ENCODE data around the gene PTCH2. TPM values are rescaled to one million over a fixed set of nuclear protein-coding genes. Genes with fewer than 3 reads are reported as not detected.

The PTCH2 gene, protein sequence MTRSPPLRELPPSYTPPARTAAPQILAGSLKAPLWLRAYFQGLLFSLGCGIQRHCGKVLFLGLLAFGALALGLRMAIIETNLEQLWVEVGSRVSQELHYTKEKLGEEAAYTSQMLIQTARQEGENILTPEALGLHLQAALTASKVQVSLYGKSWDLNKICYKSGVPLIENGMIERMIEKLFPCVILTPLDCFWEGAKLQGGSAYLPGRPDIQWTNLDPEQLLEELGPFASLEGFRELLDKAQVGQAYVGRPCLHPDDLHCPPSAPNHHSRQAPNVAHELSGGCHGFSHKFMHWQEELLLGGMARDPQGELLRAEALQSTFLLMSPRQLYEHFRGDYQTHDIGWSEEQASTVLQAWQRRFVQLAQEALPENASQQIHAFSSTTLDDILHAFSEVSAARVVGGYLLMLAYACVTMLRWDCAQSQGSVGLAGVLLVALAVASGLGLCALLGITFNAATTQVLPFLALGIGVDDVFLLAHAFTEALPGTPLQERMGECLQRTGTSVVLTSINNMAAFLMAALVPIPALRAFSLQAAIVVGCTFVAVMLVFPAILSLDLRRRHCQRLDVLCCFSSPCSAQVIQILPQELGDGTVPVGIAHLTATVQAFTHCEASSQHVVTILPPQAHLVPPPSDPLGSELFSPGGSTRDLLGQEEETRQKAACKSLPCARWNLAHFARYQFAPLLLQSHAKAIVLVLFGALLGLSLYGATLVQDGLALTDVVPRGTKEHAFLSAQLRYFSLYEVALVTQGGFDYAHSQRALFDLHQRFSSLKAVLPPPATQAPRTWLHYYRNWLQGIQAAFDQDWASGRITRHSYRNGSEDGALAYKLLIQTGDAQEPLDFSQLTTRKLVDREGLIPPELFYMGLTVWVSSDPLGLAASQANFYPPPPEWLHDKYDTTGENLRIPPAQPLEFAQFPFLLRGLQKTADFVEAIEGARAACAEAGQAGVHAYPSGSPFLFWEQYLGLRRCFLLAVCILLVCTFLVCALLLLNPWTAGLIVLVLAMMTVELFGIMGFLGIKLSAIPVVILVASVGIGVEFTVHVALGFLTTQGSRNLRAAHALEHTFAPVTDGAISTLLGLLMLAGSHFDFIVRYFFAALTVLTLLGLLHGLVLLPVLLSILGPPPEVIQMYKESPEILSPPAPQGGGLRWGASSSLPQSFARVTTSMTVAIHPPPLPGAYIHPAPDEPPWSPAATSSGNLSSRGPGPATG
- total RNA-seq, result under 1 TPM; 0.61 to 0.62 TPM

DNA sequence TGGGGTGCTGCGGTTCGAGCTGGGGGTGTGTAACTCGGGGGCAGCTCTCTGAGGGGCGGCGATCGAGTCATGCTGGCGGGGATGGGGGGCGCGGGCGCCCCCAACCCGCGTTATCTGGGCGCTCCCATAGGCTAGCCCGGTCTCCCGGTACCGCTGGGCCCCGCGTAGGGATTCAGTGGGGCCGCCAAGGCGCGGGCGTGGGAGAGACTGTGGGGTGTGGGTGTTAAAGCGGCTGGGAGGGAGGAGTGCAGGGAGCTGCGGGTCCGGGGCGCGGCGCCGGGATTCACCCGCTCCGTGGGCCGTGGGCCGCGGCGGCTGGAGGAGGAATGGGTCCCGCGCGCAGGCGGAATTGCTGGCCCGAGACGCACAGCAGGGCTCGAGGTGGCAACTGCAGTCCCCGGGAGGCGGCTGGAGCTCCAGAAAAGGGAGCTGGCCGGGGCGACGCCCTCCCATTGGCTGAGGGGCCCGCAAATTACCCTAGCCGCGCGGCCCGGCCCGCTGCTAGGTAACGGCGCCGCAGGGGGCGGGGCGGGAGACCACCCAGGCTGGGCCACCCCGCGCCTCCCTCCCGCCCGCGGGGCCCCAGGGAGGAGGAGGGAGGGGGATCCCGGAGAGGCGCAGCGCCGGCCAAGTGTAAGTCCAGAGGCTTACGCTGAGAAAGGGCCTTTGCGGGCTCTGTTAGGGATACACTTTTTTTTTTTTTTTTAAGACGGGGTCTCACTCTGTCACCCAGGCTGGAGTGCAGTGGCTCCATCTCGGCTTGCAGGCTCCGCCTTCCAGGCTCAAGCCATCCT lies at the start of gene PTCH2:
PTCH2 (minus strand) TSS at position 392 of the 794 bp plus-strand sequence; CDS start at position 71, 321 bp downstream.
- POLR2A ChIA-PET, result no interaction called here
- no peak within 1 kb of the TSS for H3K4me3 Mint-ChIP-seq
- CTCF ChIA-PET, result no interaction called here
- H3K27ac Mint-ChIP-seq, result no peak within 1 kb of the TSS
- intact Hi-C loops (cut with micrococcal nuclease), result no loop called here
- DNase-seq, result peak; percentile 22
- peaks cover 18% of the 10 kb centered on the region for H3K27me3 Mint-ChIP-seq
- no peaks in the 10 kb centered on the region for H3K36me3 Mint-ChIP-seq
- no peaks in the 10 kb centered on the region for H3K9me3 Mint-ChIP-seq
- H3K4me1 Mint-ChIP-seq (ENCODE audit: low read depth), result no peaks in the 10 kb centered on the region

DNA sequence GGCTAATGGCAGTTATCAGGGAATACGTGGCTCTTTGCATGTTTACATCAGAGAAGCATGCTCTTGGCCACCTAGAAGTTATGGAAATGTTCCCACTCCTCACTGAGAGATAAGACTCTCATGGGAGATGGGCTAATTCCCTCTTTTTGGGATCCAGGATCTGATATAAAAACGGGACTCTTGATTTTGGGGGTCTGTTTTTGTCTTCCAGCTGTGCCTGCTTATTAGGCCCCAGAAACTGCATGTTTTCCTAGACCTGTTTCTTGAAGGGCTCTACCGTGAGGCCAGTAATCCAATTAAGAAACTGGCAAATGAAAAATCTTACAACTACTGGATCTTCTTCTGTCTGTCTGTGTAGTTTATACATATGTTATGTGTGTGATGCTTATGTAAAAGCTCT lies 47.0 kb upstream of the PTCH2 start:
- H3K4me1 Mint-ChIP-seq (ENCODE audit: low read depth), result no peaks in the 10 kb centered on the region
- peaks cover 62% of the 10 kb centered on the region for H3K36me3 Mint-ChIP-seq
- no peak overlapping the region for H3K4me3 Mint-ChIP-seq
- H3K9me3 Mint-ChIP-seq, result peaks cover 33% of the 10 kb centered on the region
- no peaks in the 10 kb centered on the region for H3K27me3 Mint-ChIP-seq
- intact Hi-C loops (cut with micrococcal nuclease), result no loop called here
- H3K27ac Mint-ChIP-seq, result no peak overlapping the region
- ChIA-PET POLR2A (no interaction called here), CTCF (interaction anchor here (0.8 kb wide), 1 partner anchor 54 kb away, joined by 3 read pairs; no protein-coding TSS in a partner anchor)
- DNase-seq, result no peak

DNA sequence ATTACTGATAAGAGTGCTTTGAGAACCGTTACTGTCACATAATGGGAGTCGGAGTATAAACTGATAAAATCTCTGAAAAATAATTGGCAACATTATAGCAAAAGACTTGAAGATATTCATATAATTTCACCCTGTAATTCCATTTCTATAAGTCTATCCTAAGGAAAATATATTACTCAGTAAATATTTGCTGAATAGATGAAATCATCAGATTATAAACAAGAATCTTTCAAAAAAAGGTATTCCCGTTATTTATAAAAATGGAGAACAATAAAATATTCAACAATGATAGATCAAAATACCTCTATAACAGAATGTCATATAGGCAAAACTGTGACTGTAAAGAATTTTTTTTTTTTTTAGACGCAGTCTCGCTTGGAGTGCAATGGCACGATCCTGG lies 42.4 kb upstream of the PTCH2 start:
- intact Hi-C loops (cut with micrococcal nuclease), result no loop called here
- Mint-ChIP-seq H3K9me3 (peaks cover 24% of the 10 kb centered on the region), H3K27ac (no peak overlapping the region), H3K4me1 (ENCODE audit: low read depth) (no peaks in the 10 kb centered on the region), H3K4me3 (no peak overlapping the region), H3K27me3 (no peaks in the 10 kb centered on the region), H3K36me3 (peaks cover 59% of the 10 kb centered on the region)
- ChIA-PET CTCF (no interaction called here), POLR2A (no interaction called here)
- DNase-seq, result no peak

DNA sequence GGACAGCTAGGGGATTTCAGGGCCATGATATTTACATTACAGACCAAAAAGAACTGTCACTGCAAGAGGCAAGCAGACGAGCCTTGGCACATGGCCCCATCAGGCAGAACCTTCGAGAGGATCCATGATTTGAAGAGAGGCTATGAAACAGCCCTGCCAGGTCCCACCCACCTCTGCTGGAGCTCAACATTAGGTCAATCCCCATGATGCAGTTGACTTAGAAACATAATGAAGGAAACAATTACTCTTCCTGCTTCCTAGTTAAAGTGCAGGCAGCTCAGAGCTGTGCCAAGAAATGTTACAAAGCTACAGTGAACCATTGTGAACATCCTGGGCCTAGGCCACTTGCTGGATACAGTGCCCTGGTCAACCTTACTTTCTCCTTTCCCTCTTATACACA lies 41.7 kb upstream of the PTCH2 start:
- Mint-ChIP-seq H3K27ac (no peak overlapping the region), H3K27me3 (no peaks in the 10 kb centered on the region), H3K36me3 (peaks cover 55% of the 10 kb centered on the region), H3K4me3 (no peak overlapping the region), H3K9me3 (peaks cover 20% of the 10 kb centered on the region), H3K4me1 (ENCODE audit: low read depth) (no peaks in the 10 kb centered on the region)
- intact Hi-C loops (cut with micrococcal nuclease), result no loop called here
- ChIA-PET CTCF (no interaction called here), POLR2A (interaction anchor here (0.6 kb wide), 1 partner anchor 14 kb away, joined by 3 read pairs; no protein-coding TSS in a partner anchor)
- DNase-seq, result no peak

DNA sequence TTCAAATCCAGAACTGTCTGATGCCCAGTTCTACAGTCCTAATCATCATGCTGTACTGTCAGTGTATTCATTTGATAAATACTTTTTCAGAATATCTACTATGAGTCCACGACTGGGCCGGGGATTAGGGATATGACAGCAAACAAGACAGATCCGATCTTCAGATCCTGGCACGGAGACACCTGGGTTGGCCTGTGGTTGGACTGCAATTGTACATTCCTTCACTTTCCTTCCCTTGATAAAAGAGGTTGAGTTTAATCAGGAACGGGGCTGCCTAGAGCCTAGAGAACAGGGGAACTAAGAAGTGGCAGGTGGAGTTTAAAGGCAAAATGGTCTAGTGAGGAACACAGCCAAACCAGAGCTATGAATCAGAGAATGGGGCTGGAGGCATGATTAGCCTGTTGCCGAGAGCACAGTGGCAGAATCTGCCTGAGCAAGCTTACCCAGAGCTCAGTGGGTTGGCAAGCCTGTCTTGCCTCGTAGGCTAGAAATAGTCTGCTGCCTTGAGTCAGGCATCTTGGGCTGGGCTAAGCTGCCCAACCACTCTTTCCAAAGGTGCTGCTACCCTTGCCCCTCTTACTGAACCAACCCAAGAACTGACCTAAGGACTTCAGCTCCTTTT lies 38.1 kb upstream of the PTCH2 start:
- CTCF ChIA-PET, result no interaction called here
- POLR2A ChIA-PET, result no interaction called here
- Mint-ChIP-seq H3K36me3 (peaks cover 35% of the 10 kb centered on the region), H3K27ac (no peak overlapping the region), H3K9me3 (no peaks in the 10 kb centered on the region), H3K27me3 (no peaks in the 10 kb centered on the region), H3K4me1 (ENCODE audit: low read depth) (no peaks in the 10 kb centered on the region), H3K4me3 (no peak overlapping the region)
- intact Hi-C loops (cut with micrococcal nuclease), result no loop called here
- DNase-seq, result no peak

DNA sequence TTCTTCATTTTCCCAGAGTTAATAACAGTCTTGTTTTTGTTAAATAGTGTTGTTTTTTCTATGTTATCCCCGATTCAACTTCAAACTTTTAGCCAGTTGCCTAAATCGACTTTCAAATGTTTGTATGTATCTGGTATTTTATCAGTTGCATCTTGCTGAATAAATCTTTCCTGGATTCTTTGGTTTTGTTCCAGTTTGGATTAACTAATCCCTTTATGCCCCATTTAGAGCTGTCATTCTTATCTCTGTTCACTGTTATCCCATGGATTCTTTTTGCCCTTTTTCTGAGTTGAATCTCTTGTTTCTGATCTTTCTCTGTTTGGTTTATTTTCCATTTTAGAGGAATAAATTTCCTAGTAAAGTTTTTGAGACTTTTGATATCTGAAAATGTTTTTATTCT lies 31.1 kb upstream of the PTCH2 start:
- Mint-ChIP-seq H3K4me3 (no peak overlapping the region), H3K27me3 (no peaks in the 10 kb centered on the region), H3K4me1 (ENCODE audit: low read depth) (no peaks in the 10 kb centered on the region), H3K36me3 (peaks cover 27% of the 10 kb centered on the region), H3K9me3 (no peaks in the 10 kb centered on the region), H3K27ac (no peak overlapping the region)
- DNase-seq, result no peak
- POLR2A ChIA-PET, result no interaction called here
- intact Hi-C loops (cut with micrococcal nuclease), result no loop called here
- CTCF ChIA-PET, result no interaction called here

DNA sequence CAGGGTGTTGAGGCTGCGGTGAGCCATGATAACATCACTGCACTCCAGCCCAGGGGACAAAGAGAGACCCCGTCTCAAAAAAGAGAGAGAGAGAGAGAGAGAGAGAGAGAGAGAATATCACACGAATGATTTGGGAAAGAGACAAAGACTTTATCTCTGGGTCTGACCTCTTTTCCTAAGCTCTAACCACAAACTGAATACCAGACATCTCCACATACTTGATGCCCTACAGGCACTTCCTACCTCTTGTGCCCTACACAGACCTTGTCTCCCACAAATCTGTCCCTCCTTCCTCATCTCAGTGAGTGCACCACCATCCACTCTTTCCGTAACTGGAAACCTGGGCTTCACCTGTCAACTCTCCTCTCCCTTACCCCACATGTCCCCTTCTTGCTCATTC lies 27.0 kb upstream of the PTCH2 start:
- DNase-seq, result no peak
- peaks cover 29% of the 10 kb centered on the region for H3K36me3 Mint-ChIP-seq
- H3K27ac Mint-ChIP-seq, result no peak overlapping the region
- no peak overlapping the region for H3K4me3 Mint-ChIP-seq
- no peaks in the 10 kb centered on the region for H3K9me3 Mint-ChIP-seq
- CTCF ChIA-PET, result no interaction called here
- POLR2A ChIA-PET, result no interaction called here
- H3K4me1 Mint-ChIP-seq (ENCODE audit: low read depth), result no peaks in the 10 kb centered on the region
- intact Hi-C loops (cut with micrococcal nuclease), result no loop called here
- H3K27me3 Mint-ChIP-seq, result no peaks in the 10 kb centered on the region

DNA sequence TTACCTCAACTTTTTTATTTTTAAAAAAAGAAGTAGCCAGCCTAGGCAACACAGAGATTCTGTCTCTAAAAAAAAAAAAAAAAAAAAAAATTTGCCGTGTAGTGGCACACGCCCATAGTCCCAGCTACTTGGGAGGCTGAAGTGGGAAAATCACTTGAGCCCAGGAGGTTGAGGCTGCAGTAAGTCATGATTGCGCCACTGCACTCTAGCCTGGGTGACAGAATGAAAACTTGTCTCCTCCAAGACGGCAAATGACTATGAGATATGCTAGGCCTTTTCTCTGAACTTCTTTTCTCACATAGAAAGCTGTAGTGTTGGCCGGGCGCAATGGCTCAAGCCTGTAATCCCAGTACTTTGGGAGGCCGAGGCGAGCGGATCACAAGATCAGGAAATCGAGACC lies 24.7 kb upstream of the PTCH2 start:
- no peaks in the 10 kb centered on the region for H3K27me3 Mint-ChIP-seq
- no peak overlapping the region for H3K4me3 Mint-ChIP-seq
- no peak for DNase-seq
- intact Hi-C loops (cut with micrococcal nuclease), result no loop called here
- CTCF ChIA-PET, result interaction anchor here (0.6 to 1.1 kb wide), 2 partner anchors 137 to 662 kb away, joined by 3 read pairs; no protein-coding TSS in a partner anchor
- POLR2A ChIA-PET, result no interaction called here
- peaks cover 3% of the 10 kb centered on the region for H3K4me1 Mint-ChIP-seq (ENCODE audit: low read depth)
- no peaks in the 10 kb centered on the region for H3K9me3 Mint-ChIP-seq
- peaks cover 20% of the 10 kb centered on the region for H3K36me3 Mint-ChIP-seq
- no peak overlapping the region for H3K27ac Mint-ChIP-seq

DNA sequence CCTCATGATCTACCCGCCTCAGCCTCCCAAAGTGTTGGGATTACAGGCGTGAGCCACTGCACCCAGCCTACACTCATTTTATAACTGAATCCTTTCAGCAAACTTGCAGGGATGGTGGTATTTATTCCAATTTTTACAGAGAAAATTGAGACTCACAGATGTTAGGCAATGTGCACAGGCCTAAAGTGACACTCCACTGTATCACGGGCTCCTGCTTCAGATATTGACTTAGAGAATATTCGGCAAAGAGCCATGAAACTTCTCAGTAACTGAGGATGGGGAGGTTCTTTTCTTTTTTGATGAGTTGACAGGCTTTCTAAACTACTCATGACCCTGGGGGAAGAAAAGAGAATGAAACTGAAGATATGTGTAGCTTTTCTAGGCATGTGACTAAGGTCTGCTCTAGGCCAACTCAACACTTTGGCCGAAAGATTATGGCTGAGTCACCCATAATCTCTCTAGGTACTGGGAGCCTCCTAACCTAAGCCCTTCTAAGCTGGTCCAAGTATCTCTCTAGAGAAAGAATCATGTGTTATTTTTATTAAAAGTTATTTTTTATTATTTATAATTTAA lies 19.9 kb upstream of the PTCH2 start:
- Mint-ChIP-seq H3K36me3 (peaks cover 9% of the 10 kb centered on the region), H3K27ac (no peak overlapping the region), H3K9me3 (no peaks in the 10 kb centered on the region), H3K4me3 (no peak overlapping the region), H3K4me1 (ENCODE audit: low read depth) (peaks cover 4% of the 10 kb centered on the region), H3K27me3 (no peaks in the 10 kb centered on the region)
- no peak for DNase-seq
- CTCF ChIA-PET, result interaction anchor here (0.8 to 1.5 kb wide), 3 partner anchors 9 to 210 kb away, joined by 3 read pairs; no protein-coding TSS in a partner anchor
- POLR2A ChIA-PET, result no interaction called here
- intact Hi-C loops (cut with micrococcal nuclease), result no loop called here

DNA sequence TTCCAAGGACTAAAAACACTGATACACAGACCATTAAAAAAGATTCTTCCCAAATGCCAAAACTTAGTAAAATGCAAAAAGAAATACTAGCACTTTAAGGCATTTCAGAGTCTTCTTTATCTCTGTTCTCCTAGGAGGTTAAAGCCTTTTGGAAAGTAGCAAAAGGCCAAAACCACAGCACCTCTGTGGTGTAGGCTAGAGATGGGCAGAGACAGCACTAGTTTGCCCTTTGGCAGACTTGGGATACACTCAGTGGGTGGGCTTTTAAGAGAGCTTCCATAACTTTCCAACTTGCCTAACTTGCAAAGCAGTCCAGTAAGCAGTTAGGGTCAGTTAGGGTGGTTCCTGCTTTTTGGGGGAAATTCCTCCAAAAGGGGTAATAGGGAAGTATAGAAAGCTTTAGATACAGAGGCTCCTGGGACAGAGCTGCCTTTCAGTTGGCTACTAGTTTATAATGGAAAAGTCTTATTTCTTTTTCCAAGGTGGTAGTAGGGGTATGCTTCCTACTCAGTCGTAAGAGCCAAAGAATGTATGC lies 17.9 kb upstream of the PTCH2 start:
- no peaks in the 10 kb centered on the region for H3K27me3 Mint-ChIP-seq
- no peaks in the 10 kb centered on the region for H3K9me3 Mint-ChIP-seq
- H3K27ac Mint-ChIP-seq, result no peak overlapping the region
- H3K36me3 Mint-ChIP-seq, result peaks cover 12% of the 10 kb centered on the region
- no peak overlapping the region for H3K4me3 Mint-ChIP-seq
- H3K4me1 Mint-ChIP-seq (ENCODE audit: low read depth), result peaks cover 4% of the 10 kb centered on the region
- intact Hi-C loops (cut with micrococcal nuclease), result no loop called here
- CTCF ChIA-PET, result no interaction called here
- no peak for DNase-seq
- POLR2A ChIA-PET, result no interaction called here

DNA sequence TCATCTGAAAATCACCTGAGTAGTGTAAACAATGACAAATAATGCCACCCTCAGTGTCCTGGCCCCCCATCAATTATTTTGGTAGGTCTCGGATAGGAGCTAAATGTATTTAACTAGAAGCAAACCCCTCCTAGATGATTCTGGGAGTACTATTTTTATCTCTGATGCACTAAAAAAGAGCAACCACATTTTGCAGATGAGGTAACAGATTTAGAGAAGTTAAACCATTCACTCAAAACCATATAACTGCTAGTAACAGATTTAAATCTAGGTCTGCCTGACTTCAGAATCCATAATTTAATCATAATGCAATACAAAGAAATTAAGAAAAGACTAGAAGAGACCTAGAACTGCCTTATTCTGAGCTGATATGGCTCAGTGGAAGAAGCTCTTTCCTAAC lies 17.3 kb upstream of the PTCH2 start:
- intact Hi-C loops (cut with micrococcal nuclease), result no loop called here
- POLR2A ChIA-PET, result no interaction called here

More for the DNA sequence above, 17.3 kb upstream of the PTCH2 start:
- CTCF ChIA-PET, result no interaction called here
- Mint-ChIP-seq H3K27ac (no peak overlapping the region), H3K9me3 (no peaks in the 10 kb centered on the region), H3K4me3 (no peak overlapping the region), H3K36me3 (peaks cover 16% of the 10 kb centered on the region), H3K4me1 (ENCODE audit: low read depth) (peaks cover 4% of the 10 kb centered on the region), H3K27me3 (no peaks in the 10 kb centered on the region)
- no peak for DNase-seq

Data from activated CD4-positive, alpha-beta memory T cell treated with anti-CD3 and anti-CD28 coated beads for 36 hours (primary cell).